GM23248 (cell line): ENCODE measurements around the gene RBM41.

Experiments used
- EZH2 ChIP-seq: fragments of 200-600 bp; sonication (generic); IDR thresholded peaks from 2 replicates; pipeline ENCODE4 v1.6.1; 2018; ENCODE audit warnings: antibody characterized with exemption, mild to moderate bottlenecking; ENCODE audit not compliant: insufficient read depth, poor library complexity, severe bottlenecking
- EZH2phosphoT487 ChIP-seq: fragments of 200-600 bp; sonication (generic); IDR thresholded peaks from 2 replicates; pipeline ENCODE4 v1.6.1; 2018; ENCODE audit warnings: antibody characterized with exemption, moderate library complexity, mild to moderate bottlenecking, low read depth; ENCODE audit not compliant: insufficient read depth

GRCh38 chrX:107054978-107055377, 63.6 kb downstream of the RBM41 start:
- no peak for TF ChIP-seq EZH2
- no peak for TF ChIP-seq EZH2phosphoT487
